Activated CD8-positive, alpha-beta T cell treated with anti-CD3 and anti-CD28 coated beads for 36 hours (primary cell): ENCODE measurements around the gene PAPPA2. TPM values are rescaled to one million over a fixed set of nuclear protein-coding genes. Genes with fewer than 3 reads are reported as not detected.

ENCODE experiments used
- ATAC-seq: fragments of 200-7000 bp; cut with Tn5 transposase; one replicate; pipeline ENCODE4 v1.10.0; 2021; ENCODE audit warnings: mild to moderate bottlenecking, moderate library complexity
- CTCF ChIA-PET: fragments of 350-600 bp; sonication (Branson Sonifier 250); formaldehyde crosslinking; loops from one replicate; lab custom pipeline; 2021; ENCODE audit warnings: antibody characterized with exemption; lab: Charles Lee
- POLR2A ChIA-PET: fragments of 350-600 bp; sonication (Branson Sonifier 250); formaldehyde crosslinking; loops from one replicate; lab custom pipeline; 2021; ENCODE audit warnings: antibody characterized with exemption; lab: Charles Lee
- DNase-seq: peaks from one replicate; pipeline ENCODE4 v3.0.0-alpha.2; 2020
- H3K27ac Mint-ChIP-seq: one replicate; pipeline ENCODE4 v1.8.0; 2021; ENCODE audit warnings: mild to moderate bottlenecking, mixed read lengths
- H3K27me3 Mint-ChIP-seq: one replicate; pipeline ENCODE4 v1.8.0; 2021; ENCODE audit warnings: mixed read lengths
- H3K36me3 Mint-ChIP-seq: one replicate; pipeline ENCODE4 v1.8.0; 2021; ENCODE audit warnings: low read depth, mixed read lengths
- H3K4me1 Mint-ChIP-seq: one replicate; pipeline ENCODE4 v1.8.0; 2021; ENCODE audit warnings: low read depth, mixed read lengths
- H3K4me3 Mint-ChIP-seq: one replicate; pipeline ENCODE4 v1.8.0; 2021; ENCODE audit warnings: mild to moderate bottlenecking, moderate library complexity, mixed read lengths
- H3K9me3 Mint-ChIP-seq: one replicate; pipeline ENCODE4 v1.8.0; 2021; ENCODE audit warnings: mixed read lengths
- CTCF ChIP-seq: fragments of 200-600 bp; IDR thresholded peaks from one replicate; pipeline ENCODE4 v1.8.0; 2022; ENCODE audit warnings: antibody characterized with exemption, mild to moderate bottlenecking
- intact Hi-C: fragments of 100-400 bp; cut with micrococcal nuclease; formaldehyde crosslinking; loops from one replicate; pipeline ENCODE4 v1.10.0; 2022
- total RNA-seq, 2 experiments: library from RNA; stranded (reverse); gene quantifications; one replicate each; pipeline ENCODE4 v1.2.3, GENCODE V29; 2021

PAPPA2 gene
- total RNA-seq, 2 experiments from 2014 or later: 0.07 to 0.13 TPM

GRCh38 chr1:176838276-176838995, 375.5 kb downstream of the PAPPA2 start:
- Mint-ChIP-seq H3K4me1 (no peaks in the 10 kb centered on the region), H3K27ac (no peak overlapping the region), H3K9me3 (no peaks in the 10 kb centered on the region), H3K4me3 (no peak overlapping the region), H3K36me3 (no peaks in the 10 kb centered on the region), H3K27me3 (no peaks in the 10 kb centered on the region)
- ChIA-PET POLR2A (no interaction called here), CTCF (no interaction called here)
- no peak for ATAC-seq
- intact Hi-C loops: no loop called here
- no peak for DNase-seq
- TF ChIP-seq CTCF: no peak

GRCh38 chr1:176839216-176839615, 376.2 kb downstream of the PAPPA2 start:
- ATAC-seq (no peak), DNase-seq (no peak)
- no peaks in the 10 kb centered on the region for H3K36me3 Mint-ChIP-seq
- TF ChIP-seq CTCF: no peak
- no peaks in the 10 kb centered on the region for H3K27me3 Mint-ChIP-seq
- POLR2A ChIA-PET: no interaction called here
- no peak overlapping the region for H3K4me3 Mint-ChIP-seq
- H3K4me1 Mint-ChIP-seq: no peaks in the 10 kb centered on the region
- intact Hi-C loops: no loop called here
- CTCF ChIA-PET: no interaction called here
- H3K9me3 Mint-ChIP-seq: no peaks in the 10 kb centered on the region
- H3K27ac Mint-ChIP-seq: no peak overlapping the region

- POLR2A ChIA-PET: no interaction called here
- no peak overlapping the region for H3K4me3 Mint-ChIP-seq
- TF ChIP-seq CTCF: no peak
- no peaks in the 10 kb centered on the region for H3K27me3 Mint-ChIP-seq
- intact Hi-C loops: no loop called here
- CTCF ChIA-PET: no interaction called here
- H3K36me3 Mint-ChIP-seq: no peaks in the 10 kb centered on the region
- ATAC-seq (no peak), DNase-seq (no peak)
- no peaks in the 10 kb centered on the region for H3K4me1 Mint-ChIP-seq
- H3K9me3 Mint-ChIP-seq: no peaks in the 10 kb centered on the region
- H3K27ac Mint-ChIP-seq: no peak overlapping the region
Observed at GRCh38 chr1:176841238-176841637, 378.3 kb downstream of the PAPPA2 start.

GRCh38 chr1:176843352-176844297, 380.6 kb downstream of the PAPPA2 start:
- H3K27ac Mint-ChIP-seq: no peak overlapping the region
- CTCF ChIA-PET: no interaction called here
- no peaks in the 10 kb centered on the region for H3K36me3 Mint-ChIP-seq
- H3K4me3 Mint-ChIP-seq: no peak overlapping the region
- no peaks in the 10 kb centered on the region for H3K4me1 Mint-ChIP-seq
- intact Hi-C loops: no loop called here
- DNase-seq: no peak
- no peaks in the 10 kb centered on the region for H3K27me3 Mint-ChIP-seq
- POLR2A ChIA-PET: no interaction called here
- H3K9me3 Mint-ChIP-seq: no peaks in the 10 kb centered on the region
- TF ChIP-seq CTCF: no peak
- no peak for ATAC-seq

GRCh38 chr1:176847052-176847451, 384.1 kb downstream of the PAPPA2 start:
- no peak overlapping the region for H3K4me3 Mint-ChIP-seq
- H3K27ac Mint-ChIP-seq: no peak overlapping the region
- intact Hi-C loops: no loop called here

More at GRCh38 chr1:176847052-176847451, 384.1 kb downstream of the PAPPA2 start:
- ATAC-seq (no peak), DNase-seq (no peak)
- Mint-ChIP-seq H3K36me3 (no peaks in the 10 kb centered on the region), H3K9me3 (no peaks in the 10 kb centered on the region), H3K27me3 (no peaks in the 10 kb centered on the region), H3K4me1 (no peaks in the 10 kb centered on the region)
- no peak for TF ChIP-seq CTCF
- ChIA-PET CTCF (no interaction called here), POLR2A (no interaction called here)
